HUES48 (cell line): Measurements from ENCODE around the gene COPS2.

Source experiments
- H3K27ac ChIP-seq: one replicate; pipeline ENCODE4 v1.7.0; 2013; ENCODE audit warnings: low read depth, low read length, inconsistent platforms
- H3K27me3 ChIP-seq: 2 replicates; pipeline ENCODE4 v1.6.1; 2013; ENCODE audit warnings: mild to moderate bottlenecking, low read length; ENCODE audit not compliant: control insufficient read depth, insufficient read depth
- H3K36me3 ChIP-seq: 2 replicates; pipeline ENCODE4 v1.6.1; 2013; ENCODE audit warnings: low read length; ENCODE audit not compliant: control insufficient read depth, insufficient read depth
- H3K4me1 ChIP-seq: 2 replicates; pipeline ENCODE4 v1.6.1; 2013; ENCODE audit warnings: mild to moderate bottlenecking, low read length; ENCODE audit not compliant: control insufficient read depth, insufficient read depth
- H3K4me3 ChIP-seq: 2 replicates; pipeline ENCODE4 v1.5.1; 2013; ENCODE audit warnings: mild to moderate bottlenecking, low read depth, low read length
- H3K9ac ChIP-seq: 2 replicates; pipeline ENCODE4 v1.6.1; 2013; ENCODE audit warnings: mild to moderate bottlenecking, low read depth, low read length, moderate library complexity
- H3K9me3 ChIP-seq: 2 replicates; pipeline ENCODE4 v1.6.1; 2013; ENCODE audit warnings: low read length; ENCODE audit not compliant: control insufficient read depth, insufficient read depth

Gene COPS2

DNA sequence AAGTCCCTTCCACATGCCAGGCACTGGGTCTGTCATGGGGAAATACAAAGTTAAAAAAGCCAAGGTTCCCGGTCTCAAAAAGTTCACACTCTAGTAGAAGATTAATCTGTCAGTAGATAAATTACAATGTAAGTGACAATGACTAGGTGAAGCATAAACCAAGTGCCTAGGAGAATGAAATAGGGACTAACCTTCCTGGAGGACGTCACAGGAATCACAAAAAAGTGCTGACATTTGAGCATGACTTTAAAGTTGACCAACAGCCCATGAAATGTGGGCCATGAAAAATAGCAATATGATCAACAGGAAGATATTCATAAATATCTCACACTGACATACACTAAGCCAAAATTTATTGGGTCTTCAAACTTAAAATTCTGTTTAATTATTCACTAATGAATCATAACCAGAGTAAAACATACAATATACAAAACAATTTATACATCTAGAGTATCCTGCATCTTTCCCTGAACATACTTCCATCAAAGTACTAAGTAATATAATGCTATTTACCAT lies 20.0 kb downstream of the COPS2 start:
- H3K27me3 ChIP-seq: no peaks in the 10 kb centered on the region
- no peak overlapping the region for H3K4me3 ChIP-seq
- no peaks in the 10 kb centered on the region for H3K4me1 ChIP-seq
- peaks cover 94% of the 10 kb centered on the region for H3K36me3 ChIP-seq
- no peak overlapping the region for H3K9ac ChIP-seq
- H3K9me3 ChIP-seq: no peaks in the 10 kb centered on the region
- H3K27ac ChIP-seq: no peak overlapping the region

GRCh38 chr15:49134683-49135341 lies 20.6 kb downstream of the COPS2 start:
- no peak overlapping the region for H3K9ac ChIP-seq
- peaks cover 96% of the 10 kb centered on the region for H3K36me3 ChIP-seq
- H3K27ac ChIP-seq: no peak overlapping the region

GRCh38 chr15:49131403-49131802 lies 24.0 kb downstream of the COPS2 start:
- Histone ChIP-seq H3K4me1 (no peaks in the 10 kb centered on the region), H3K27ac (no peak overlapping the region), H3K9me3 (no peaks in the 10 kb centered on the region), H3K27me3 (no peaks in the 10 kb centered on the region), H3K36me3 (peaks cover 96% of the 10 kb centered on the region), H3K4me3 (no peak overlapping the region), H3K9ac (no peak overlapping the region)

More at GRCh38 chr15:49134683-49135341, 20.6 kb downstream of the COPS2 start:
- H3K9me3 ChIP-seq: no peaks in the 10 kb centered on the region
- H3K4me1 ChIP-seq: no peaks in the 10 kb centered on the region
- no peaks in the 10 kb centered on the region for H3K27me3 ChIP-seq
- no peak overlapping the region for H3K4me3 ChIP-seq

DNA sequence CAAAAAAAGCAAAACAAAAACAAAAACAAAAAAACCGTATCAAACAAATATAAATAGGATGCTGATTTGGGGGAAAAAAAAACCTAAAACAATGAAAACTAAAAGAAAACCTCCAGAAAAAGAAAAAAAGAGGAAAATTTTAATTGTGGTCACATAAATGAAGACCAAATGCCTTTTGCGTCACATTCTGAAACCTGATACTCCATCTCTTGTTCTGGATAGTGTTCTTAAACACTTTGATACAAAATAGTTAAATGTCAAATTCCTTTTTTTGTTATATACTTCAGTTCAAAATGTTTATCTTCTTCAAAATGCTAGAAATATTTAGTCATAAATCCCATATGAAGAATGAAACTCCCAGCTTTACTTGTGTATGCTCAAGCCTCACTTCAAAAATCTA lies 31.0 kb downstream of the COPS2 start:
- no peaks in the 10 kb centered on the region for H3K27me3 ChIP-seq
- H3K9ac ChIP-seq: no peak overlapping the region
- H3K9me3 ChIP-seq: no peaks in the 10 kb centered on the region
- no peaks in the 10 kb centered on the region for H3K4me1 ChIP-seq
- H3K27ac ChIP-seq: no peak overlapping the region
- peaks cover 41% of the 10 kb centered on the region for H3K36me3 ChIP-seq
- H3K4me3 ChIP-seq: no peak overlapping the region

DNA sequence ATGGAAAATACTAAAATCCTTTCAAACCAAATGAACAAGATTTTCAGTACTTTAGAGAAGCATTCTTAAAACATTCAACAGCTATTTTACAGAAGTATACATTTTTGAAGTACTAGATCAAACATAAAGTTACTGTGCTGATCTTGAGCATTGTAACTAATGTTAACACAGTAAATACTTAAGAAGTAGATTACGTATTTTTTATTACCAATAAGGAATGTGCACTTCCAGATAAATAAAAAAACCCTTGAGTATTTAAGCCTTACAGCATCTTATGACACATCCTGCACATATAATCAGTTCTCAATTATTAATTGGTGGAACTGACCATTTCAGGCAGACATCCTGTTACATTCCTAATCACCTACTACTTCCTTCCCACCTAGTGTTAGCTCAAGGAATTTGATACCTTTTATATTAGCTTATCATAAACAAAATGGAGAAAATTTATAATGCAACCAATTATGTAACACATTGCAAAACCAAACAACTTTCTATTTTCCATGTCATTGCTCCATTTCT lies 32.8 kb downstream of the COPS2 start:
- Histone ChIP-seq H3K9ac (no peak overlapping the region), H3K27me3 (no peaks in the 10 kb centered on the region), H3K4me3 (no peak overlapping the region), H3K4me1 (no peaks in the 10 kb centered on the region), H3K36me3 (peaks cover 25% of the 10 kb centered on the region), H3K27ac (no peak overlapping the region), H3K9me3 (no peaks in the 10 kb centered on the region)

DNA sequence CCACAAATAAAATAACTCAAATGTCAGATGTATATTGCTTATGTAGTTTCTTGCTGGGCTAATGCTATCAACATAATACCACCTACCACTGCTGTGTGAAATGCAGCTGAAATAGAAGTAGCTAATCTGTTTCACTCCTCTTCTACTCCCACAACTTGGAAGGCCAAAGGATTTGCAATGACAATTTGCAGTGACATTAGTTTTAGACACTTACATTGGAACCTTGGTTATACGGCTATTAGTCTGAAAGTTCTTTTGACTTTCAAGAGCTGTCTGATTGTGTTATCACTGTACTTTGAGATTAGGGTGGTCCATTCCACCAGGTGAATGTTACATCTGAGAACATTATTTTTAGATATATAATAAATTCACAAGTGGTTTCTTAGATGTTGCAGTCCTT lies 33.5 kb downstream of the COPS2 start:
- H3K36me3 ChIP-seq: peaks cover 19% of the 10 kb centered on the region
- H3K9me3 ChIP-seq: no peaks in the 10 kb centered on the region
- no peak overlapping the region for H3K4me3 ChIP-seq
- H3K9ac ChIP-seq: no peak overlapping the region
- no peak overlapping the region for H3K27ac ChIP-seq
- H3K4me1 ChIP-seq: no peaks in the 10 kb centered on the region
- no peaks in the 10 kb centered on the region for H3K27me3 ChIP-seq

DNA sequence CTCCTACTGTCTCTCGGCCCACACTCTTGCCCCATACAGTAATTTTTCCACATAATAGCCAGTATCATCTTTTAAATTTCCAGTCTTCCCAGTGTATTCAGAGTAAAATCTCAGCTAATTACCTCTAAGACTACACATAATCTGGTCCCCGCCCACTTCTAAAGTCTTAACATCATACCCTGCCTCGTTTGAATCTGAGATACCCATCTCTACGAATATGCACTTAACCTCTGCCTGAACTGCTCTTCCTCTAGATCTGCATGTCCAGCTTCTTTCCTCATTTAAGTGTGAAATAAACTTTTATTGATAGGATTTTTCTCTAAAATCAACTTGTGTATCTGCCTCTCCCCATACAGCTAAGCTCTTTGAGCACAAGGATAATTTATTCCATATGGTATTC lies 34.6 kb downstream of the COPS2 start:
- H3K4me3 ChIP-seq: no peak overlapping the region
- no peak overlapping the region for H3K27ac ChIP-seq
- no peak overlapping the region for H3K9ac ChIP-seq
- no peaks in the 10 kb centered on the region for H3K4me1 ChIP-seq
- H3K27me3 ChIP-seq: no peaks in the 10 kb centered on the region
- H3K9me3 ChIP-seq: no peaks in the 10 kb centered on the region
- peaks cover 12% of the 10 kb centered on the region for H3K36me3 ChIP-seq

- Histone ChIP-seq H3K36me3 (peaks cover 2% of the 10 kb centered on the region; the same call in 1 of the 2 replicates), H3K4me3 (no peak overlapping the region)
Observed at GRCh38 chr15:49116108-49116857, 39.1 kb downstream of the COPS2 start.

DNA sequence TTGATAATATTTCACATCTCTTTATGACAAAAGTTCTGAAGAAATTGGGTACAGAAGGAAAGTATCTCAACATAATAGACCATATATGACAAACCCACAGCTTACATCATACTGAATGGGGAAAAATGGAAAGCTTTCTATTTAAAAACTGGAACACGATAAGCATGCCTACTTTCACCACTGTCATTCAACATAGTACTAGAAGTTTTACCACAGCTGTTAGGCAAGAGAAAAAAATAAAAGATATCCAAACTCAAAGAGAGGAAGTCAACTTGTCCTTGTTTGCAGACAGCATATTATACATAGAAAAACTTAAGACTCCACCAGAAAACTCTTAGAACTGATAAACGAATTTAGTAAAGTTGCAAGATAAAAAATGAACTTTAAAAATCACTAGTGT lies 40.3 kb downstream of the COPS2 start:
- Histone ChIP-seq H3K4me1 (no peaks in the 10 kb centered on the region), H3K9ac (no peak overlapping the region), H3K9me3 (no peaks in the 10 kb centered on the region), H3K27me3 (no peaks in the 10 kb centered on the region), H3K27ac (no peak overlapping the region), H3K4me3 (no peak overlapping the region), H3K36me3 (peaks cover 2% of the 10 kb centered on the region; the same call in 1 of the 2 replicates)

More at GRCh38 chr15:49116108-49116857, 39.1 kb downstream of the COPS2 start:
- Histone ChIP-seq H3K4me1 (no peaks in the 10 kb centered on the region), H3K9me3 (no peaks in the 10 kb centered on the region), H3K27ac (no peak overlapping the region), H3K9ac (no peak overlapping the region), H3K27me3 (no peaks in the 10 kb centered on the region)

GRCh38 chr15:49110158-49110944 lies 45.0 kb downstream of the COPS2 start:
- Histone ChIP-seq H3K4me3 (no peak overlapping the region), H3K27ac (peak overlapping the region; percentile 26), H3K36me3 (peaks cover 4% of the 10 kb centered on the region; the same call in 1 of the 2 replicates), H3K9me3 (no peaks in the 10 kb centered on the region), H3K9ac (no peak overlapping the region), H3K27me3 (no peaks in the 10 kb centered on the region), H3K4me1 (no peaks in the 10 kb centered on the region; the same call in 1 of the 2 replicates)
